PC-9 (cell line): ENCODE data around the gene HDGFL2. TPM values are rescaled to one million over a fixed set of nuclear protein-coding genes. Genes with fewer than 3 reads are reported as not detected.

ENCODE experiments used
- BruUV-seq: library from RNA; stranded (reverse); fragments of 400-500 nt; replicated peaks from 2 replicates; lab custom pipeline; 2021; lab: Mats Ljungman, UMichigan
- CTCF ChIA-PET: fragments of 300-600 bp; sonication (Branson Sonifier 250); formaldehyde crosslinking; loops from one replicate; lab custom pipeline; 2022; ENCODE audit warnings: antibody characterized with exemption; lab: Charles Lee
- POLR2A ChIA-PET: fragments of 300-600 bp; sonication (Branson Sonifier 250); formaldehyde crosslinking; loops from one replicate; lab custom pipeline; 2022; ENCODE audit warnings: antibody characterized with exemption; ENCODE audit not compliant: unreplicated experiment; lab: Charles Lee
- DNase-seq, 2 experiments: peaks; one replicate each; pipeline versions ENCODE4 v3.0.0 to v3.0.0-alpha.2; 2015 to 2022; ENCODE audit warnings: mixed read lengths in 1 of 2
- H2AFZ ChIP-seq: fragments of 200-600 bp; sonication (generic); 2 replicates; pipeline ENCODE4 v1.8.1; 2017; ENCODE audit warnings: antibody characterized with exemption
- H3F3A ChIP-seq: fragments of 200-600 bp; sonication (generic); 2 replicates; pipeline ENCODE4 v1.8.1; 2017; ENCODE audit warnings: antibody characterized with exemption, mild to moderate bottlenecking, low read depth; ENCODE audit not compliant: insufficient read depth
- H3K27ac ChIP-seq: fragments of 200-600 bp; sonication (generic); 2 replicates; pipeline ENCODE4 v1.6.1; 2016; ENCODE audit warnings: mixed run types
- H3K27me3 ChIP-seq: fragments of 200-600 bp; sonication (generic); 2 replicates; pipeline ENCODE4 v1.6.1; 2016; ENCODE audit warnings: low read depth, mixed run types; ENCODE audit not compliant: insufficient read depth
- H3K36me3 ChIP-seq: fragments of 200-600 bp; sonication (generic); 2 replicates; pipeline ENCODE4 v1.6.1; 2016; ENCODE audit warnings: low read depth, mixed run types
- H3K4me1 ChIP-seq: fragments of 200-600 bp; sonication (generic); replicated peaks from 2 replicates; pipeline ENCODE4 v1.6.1; 2016; ENCODE audit warnings: mixed run types; ENCODE audit not compliant: insufficient read depth
- H3K4me2 ChIP-seq: fragments of 200-600 bp; sonication (generic); 2 replicates; pipeline ENCODE4 v1.6.1; 2017; ENCODE audit warnings: mixed run types
- H3K4me3 ChIP-seq: fragments of 200-600 bp; sonication (generic); 2 replicates; pipeline ENCODE4 v1.6.1; 2016; ENCODE audit warnings: mixed run types
- H3K79me2 ChIP-seq: fragments of 200-600 bp; sonication (generic); 2 replicates; pipeline ENCODE4 v1.6.1; 2017; ENCODE audit warnings: low read depth, mixed run types
- H3K9me2 ChIP-seq: fragments of 200-600 bp; sonication (generic); 2 replicates; pipeline ENCODE4 v1.8.1; 2017; ENCODE audit warnings: mild to moderate bottlenecking; ENCODE audit not compliant: insufficient read depth
- H3K9me3 ChIP-seq: fragments of 200-600 bp; sonication (generic); 2 replicates; pipeline ENCODE4 v1.8.1; 2016; ENCODE audit warnings: low read depth; ENCODE audit not compliant: insufficient read depth
- H4K20me1 ChIP-seq: fragments of 200-600 bp; sonication (generic); 2 replicates; pipeline ENCODE4 v1.8.1; 2017; ENCODE audit not compliant: insufficient read depth
- EZH2 ChIP-seq: fragments of 200-600 bp; sonication (generic); IDR thresholded peaks from 2 replicates; pipeline ENCODE4 v1.8.0; 2017; ENCODE audit warnings: antibody characterized with exemption, low read depth
- intact Hi-C: fragments of 100-400 bp; cut with micrococcal nuclease; formaldehyde crosslinking; loops from one replicate; pipeline ENCODE4 v1.10.0; 2022; ENCODE audit not compliant: unreplicated experiment
- total RNA-seq: library from RNA; stranded (reverse); gene quantifications from 2 replicates; pipeline ENCODE4 v1.2.3, GENCODE V29; 2021
- TF ChIP-seq, protein P1 (sequence below): fragments of 200-600 bp; sonication (generic); conservative IDR thresholded peaks from 2 replicates; pipeline ENCODE4 v1.6.1; 2017; ENCODE audit warnings: mixed run types, antibody characterized with exemption, mild to moderate bottlenecking, moderate library complexity

HDGFL2 gene
- total RNA-seq, 1 experiment from 2014 or later: 50.8 TPM

DNA sequence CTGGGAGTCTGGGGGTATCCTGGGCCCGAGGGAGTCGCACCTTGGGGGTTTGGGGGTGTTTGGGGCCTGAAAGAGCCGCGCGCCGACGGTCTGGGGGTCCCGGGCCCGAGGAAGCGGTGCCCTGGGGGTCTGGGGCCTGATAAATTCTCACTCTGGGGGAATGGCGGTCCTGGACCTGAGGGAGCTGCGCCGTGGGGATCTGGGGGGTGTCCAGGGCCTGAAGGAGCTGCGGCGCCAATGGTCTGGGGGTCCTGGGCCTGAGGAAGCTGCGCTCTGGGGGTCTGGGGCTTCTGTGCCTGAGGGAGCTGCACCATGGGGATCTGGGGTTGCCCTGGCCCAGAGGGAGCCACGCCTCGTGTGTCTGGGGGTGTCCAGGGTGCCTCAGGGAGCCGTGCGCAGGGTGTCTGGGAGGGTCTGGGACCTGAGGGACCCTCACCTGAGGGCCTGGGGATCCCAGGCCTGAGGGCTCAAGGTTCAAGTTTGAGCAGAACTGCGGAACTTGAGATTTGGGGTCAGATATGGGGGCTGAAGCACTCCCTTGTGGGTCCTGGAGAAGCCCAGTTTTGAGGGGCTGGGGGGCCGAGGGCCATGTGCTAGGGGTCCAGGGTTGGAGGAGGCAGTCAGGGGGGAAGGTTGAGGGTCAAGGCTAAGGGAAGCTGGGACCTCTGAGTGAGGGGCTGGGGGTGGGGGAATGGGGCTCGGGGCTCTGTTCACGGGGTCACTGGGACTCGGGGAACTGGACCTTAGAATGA, 1.1 kb downstream of the HDGFL2 start:
- no peak for DNase-seq
- intact Hi-C loops: no loop called here
- Histone ChIP-seq H3K27ac (no peak overlapping the region), H3K9me2 (no peaks in the 10 kb centered on the region), H3K79me2 (peaks cover 11% of the 10 kb centered on the region), H3F3A (peaks cover 11% of the 10 kb centered on the region), H3K36me3 (no peaks in the 10 kb centered on the region), H4K20me1 (no peaks in the 10 kb centered on the region), H3K27me3 (no peaks in the 10 kb centered on the region), H2AFZ (no peak overlapping the region), H3K4me2 (peak overlapping the region; percentile 84), H3K9me3 (no peaks in the 10 kb centered on the region), H3K4me1 (peaks cover 6% of the 10 kb centered on the region; the same call in 1 of the 2 replicates), H3K4me3 (peak overlapping the region; percentile 64)
- TF ChIP-seq, protein P1, sequence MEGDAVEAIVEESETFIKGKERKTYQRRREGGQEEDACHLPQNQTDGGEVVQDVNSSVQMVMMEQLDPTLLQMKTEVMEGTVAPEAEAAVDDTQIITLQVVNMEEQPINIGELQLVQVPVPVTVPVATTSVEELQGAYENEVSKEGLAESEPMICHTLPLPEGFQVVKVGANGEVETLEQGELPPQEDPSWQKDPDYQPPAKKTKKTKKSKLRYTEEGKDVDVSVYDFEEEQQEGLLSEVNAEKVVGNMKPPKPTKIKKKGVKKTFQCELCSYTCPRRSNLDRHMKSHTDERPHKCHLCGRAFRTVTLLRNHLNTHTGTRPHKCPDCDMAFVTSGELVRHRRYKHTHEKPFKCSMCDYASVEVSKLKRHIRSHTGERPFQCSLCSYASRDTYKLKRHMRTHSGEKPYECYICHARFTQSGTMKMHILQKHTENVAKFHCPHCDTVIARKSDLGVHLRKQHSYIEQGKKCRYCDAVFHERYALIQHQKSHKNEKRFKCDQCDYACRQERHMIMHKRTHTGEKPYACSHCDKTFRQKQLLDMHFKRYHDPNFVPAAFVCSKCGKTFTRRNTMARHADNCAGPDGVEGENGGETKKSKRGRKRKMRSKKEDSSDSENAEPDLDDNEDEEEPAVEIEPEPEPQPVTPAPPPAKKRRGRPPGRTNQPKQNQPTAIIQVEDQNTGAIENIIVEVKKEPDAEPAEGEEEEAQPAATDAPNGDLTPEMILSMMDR: no peak
- no peak for TF ChIP-seq EZH2
- POLR2A ChIA-PET: interaction anchor here (0.5 kb wide), 1 partner anchor 68 kb away, joined by 3 read pairs; no protein-coding TSS in a partner anchor
- no TSS peak for BruUV-seq
- CTCF ChIA-PET: interaction anchor here (0.6 kb wide), 1 partner anchor 49 kb away, joined by 7 read pairs; no protein-coding TSS in a partner anchor

DNA sequence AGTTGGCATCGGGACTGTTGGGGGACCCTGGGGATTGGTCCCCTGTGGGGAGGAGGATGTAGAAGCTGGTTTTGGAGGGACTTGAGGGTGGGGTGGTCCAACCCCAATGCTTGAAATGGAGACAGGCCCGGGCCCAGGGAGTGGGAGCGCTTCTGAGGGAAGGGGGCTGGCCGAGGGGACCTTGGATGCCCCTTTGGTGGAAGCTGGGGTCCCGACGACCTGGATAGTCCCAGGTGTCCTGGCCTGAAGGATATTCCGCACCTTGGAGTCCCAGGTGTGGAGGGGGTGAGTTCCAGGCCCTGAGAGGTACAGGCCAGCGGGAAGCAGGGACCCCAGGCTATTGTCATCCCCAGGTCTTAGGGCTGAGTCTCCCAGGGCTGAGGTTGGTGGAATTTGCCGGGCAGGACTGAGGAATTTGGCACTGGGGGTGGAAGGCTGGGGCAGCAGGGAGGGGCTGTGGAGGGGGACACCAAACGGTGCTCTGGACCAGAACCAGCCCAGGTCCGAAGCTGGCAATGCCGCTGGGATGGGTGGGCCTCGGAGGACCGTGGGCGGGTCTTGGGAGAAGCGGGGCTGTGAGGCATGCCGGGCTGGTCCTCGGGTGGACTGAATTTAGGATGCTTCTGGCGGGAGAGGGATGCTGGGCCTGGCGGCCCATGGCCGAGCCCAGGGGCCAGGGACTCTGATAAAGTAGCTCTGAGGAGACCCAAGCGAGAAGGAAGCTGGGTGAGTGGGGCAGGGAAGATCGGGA, 1.8 kb downstream of the HDGFL2 start:
- Histone ChIP-seq H3K4me2 (peak overlapping the region; percentile 84; the same call in 1 of the 2 replicates), H3K36me3 (no peaks in the 10 kb centered on the region), H4K20me1 (no peaks in the 10 kb centered on the region), H3K4me3 (no peak overlapping the region), H3K27me3 (no peaks in the 10 kb centered on the region), H3K27ac (no peak overlapping the region), H3F3A (peaks cover 11% of the 10 kb centered on the region), H3K9me2 (no peaks in the 10 kb centered on the region), H3K79me2 (peaks cover 11% of the 10 kb centered on the region), H3K4me1 (peaks cover 6% of the 10 kb centered on the region; the same call in 1 of the 2 replicates), H3K9me3 (no peaks in the 10 kb centered on the region), H2AFZ (no peak overlapping the region)
- ChIA-PET CTCF (interaction anchor here (0.6 kb wide), 1 partner anchor 48 kb away, joined by 7 read pairs; no protein-coding TSS in a partner anchor), POLR2A (no interaction called here)
- intact Hi-C loops: no loop called here
- no TSS peak for BruUV-seq
- TF ChIP-seq, protein P1: no peak
- no peak for TF ChIP-seq EZH2
- no peak for DNase-seq

DNA sequence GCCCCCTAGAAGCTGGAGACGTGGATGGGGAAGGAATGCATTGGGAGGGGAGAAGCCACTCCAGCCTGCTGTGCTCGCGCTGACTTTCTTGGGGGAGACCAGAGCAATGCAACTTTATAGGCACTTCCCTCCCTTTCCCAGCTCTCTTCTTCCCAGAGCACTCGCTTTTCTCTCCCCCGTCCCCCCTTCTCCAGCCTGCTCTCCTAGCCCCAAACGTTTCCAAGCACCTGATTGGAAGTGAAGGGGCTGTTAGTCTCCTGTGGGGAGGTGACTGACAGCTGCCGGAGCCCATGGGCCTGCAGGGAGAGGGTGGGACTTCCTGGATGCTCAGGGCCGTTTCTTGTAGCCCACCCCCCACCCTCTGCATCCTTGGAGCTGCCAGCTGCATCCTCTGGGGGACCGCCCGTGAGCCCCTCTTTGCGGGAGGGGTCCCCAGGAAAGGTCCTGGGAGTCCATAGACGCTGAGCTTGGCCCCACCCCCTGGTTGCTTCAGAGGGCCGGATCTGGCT, 2.5 kb downstream of the HDGFL2 start:
- no peak for TF ChIP-seq EZH2
- TF ChIP-seq, protein P1: no peak
- H2AFZ ChIP-seq: no peak overlapping the region

More for the DNA sequence above, 2.5 kb downstream of the HDGFL2 start:
- peaks cover 11% of the 10 kb centered on the region for H3F3A ChIP-seq
- H3K9me2 ChIP-seq: no peaks in the 10 kb centered on the region
- DNase-seq: no peak
- peaks cover 11% of the 10 kb centered on the region for H3K79me2 ChIP-seq
- no TSS peak for BruUV-seq
- H3K4me2 ChIP-seq: no peak overlapping the region
- H3K4me1 ChIP-seq: peaks cover 6% of the 10 kb centered on the region; the same call in 1 of the 2 replicates
- no peaks in the 10 kb centered on the region for H3K36me3 ChIP-seq
- CTCF ChIA-PET: no interaction called here
- no peak overlapping the region for H3K27ac ChIP-seq
- intact Hi-C loops: no loop called here
- no peaks in the 10 kb centered on the region for H3K27me3 ChIP-seq
- POLR2A ChIA-PET: no interaction called here
- H4K20me1 ChIP-seq: no peaks in the 10 kb centered on the region
- no peak overlapping the region for H3K4me3 ChIP-seq
- H3K9me3 ChIP-seq: no peaks in the 10 kb centered on the region
